Pancreas (tissue), 10 donors: ENCODE results near the gene RAB28. TPM values are rescaled to one million over a fixed set of nuclear protein-coding genes. Genes with fewer than 3 reads are reported as not detected.

Experiments
- ATAC-seq, 4 donors: fragments of 200-7000 bp; cut with Tn5 transposase; one replicate each; pipeline versions ENCODE4 v1.8.0 to v1.9.1; 2020; ENCODE audit warnings: mild to moderate bottlenecking in 4 of 4, moderate library complexity in 4 of 4
- DNase-seq, 6 donors: peaks; one replicate each; pipeline ENCODE4 v3.0.0-alpha.2; 2020
- FAIRE-seq: peaks from 2 replicates; lab custom pipeline; 2012; peaks lifted over from hg19 to GRCh38; lab: Jason Lieb, UNC
- H3K27ac ChIP-seq, 4 donors: fragments of 200-600 bp; sonication (generic); 1 replicate in 3 of 4; 2 replicates in 1 of 4; pipeline versions ENCODE4 v1.5.0 to v1.8.0; 2020
- H3K27me3 ChIP-seq, 4 donors: fragments of 200-600 bp; one replicate each; pipeline ENCODE4 v1.8.0; 2021
- H3K36me3 ChIP-seq, 3 donors: fragments of 200-600 bp; sonication (generic) in 1 of 3; one replicate each; pipeline versions ENCODE4 v1.5.0 to v1.8.0; 2020 to 2021
- H3K4me1 ChIP-seq, 3 donors: fragments of 200-600 bp; one replicate each; pipeline ENCODE4 v1.8.0; 2021
- H3K4me3 ChIP-seq, 4 donors: fragments of 200-600 bp; sonication (generic) in 2 of 4; one replicate each; pipeline versions ENCODE4 v1.5.0 to v1.8.0; 2020 to 2021
- H3K9me3 ChIP-seq, 4 donors: fragments of 200-600 bp; one replicate each; pipeline ENCODE4 v1.8.0; 2021
- CTCF ChIP-seq, 4 donors: fragments of 200-600 bp; sonication (generic) in 3 of 4; IDR thresholded peaks; one replicate each; pipeline versions ENCODE4 v1.5.0 to v1.8.0; 2021; ENCODE audit warnings: antibody characterized with exemption in 4 of 4
- WGBS, 2 donors: extraction: QIAGEN DNeasy Blood & Tissue Kit; methylation state at CpG; one replicate each; pipeline ENCODE4 v1.1.7; 2013; 5-methylcytosine and 5-hydroxymethylcytosine counted together
- intact Hi-C, 3 donors: fragments of 100-400 bp; cut with DNase I; formaldehyde crosslinking; loops; one replicate each; pipeline versions ENCODE4 v1.11.1 to v1.14.2; 2022
- polyA plus RNA-seq, 2 donors: library from polyadenylated mRNA; stranded (reverse); fragments of 200-250 nt; gene quantifications; one replicate each; pipeline ENCODE4 v1.2.3, GENCODE V29; 2013
- total RNA-seq, 6 donors: library from RNA; stranded (reverse); fragmentation: NEBNext Ultra II Directional in 4 of 6; extraction: Animal tissue kit (Norgen Biotek cat#: 25700) in 4 of 6; gene quantifications; one replicate each; pipeline versions ENCODE4 v1.2.1 to v1.2.4, GENCODE V29; 2021 to 2023
- donor health status: healthy with polysubstance abuse.
- donor health status: DM: no; HTN: no; CAD: no; lungs with moderate emphysema.
- donor health status: DM: no; HTN: no; CAD: no.
- donor health status: control.
- donor health status: control.
- donor health status: Bipolar disorder and iron deficiency.
- donor health status: DM: yes; HTN: yes; CAD: no.
- donor health status: DM: no; HTN: no; CAD: no.
- donor health status: DM: no; HTN: no; CAD: no.
- donor health status: DM: yes; HTN: yes; CAD: no.

The RAB28 gene
- total and polyA plus RNA-seq, 8 donors = 2.9 to 10.5 (median 5.4) TPM

- FAIRE-seq = no peak
- intact Hi-C loops = no loop called here
- no peak for TF ChIP-seq CTCF (IDR thresholded peaks at IDR 0.05)
These were observed 27.0 kb upstream of the RAB28 start for GRCh38 chr4:13511101-13511500.

DNA sequence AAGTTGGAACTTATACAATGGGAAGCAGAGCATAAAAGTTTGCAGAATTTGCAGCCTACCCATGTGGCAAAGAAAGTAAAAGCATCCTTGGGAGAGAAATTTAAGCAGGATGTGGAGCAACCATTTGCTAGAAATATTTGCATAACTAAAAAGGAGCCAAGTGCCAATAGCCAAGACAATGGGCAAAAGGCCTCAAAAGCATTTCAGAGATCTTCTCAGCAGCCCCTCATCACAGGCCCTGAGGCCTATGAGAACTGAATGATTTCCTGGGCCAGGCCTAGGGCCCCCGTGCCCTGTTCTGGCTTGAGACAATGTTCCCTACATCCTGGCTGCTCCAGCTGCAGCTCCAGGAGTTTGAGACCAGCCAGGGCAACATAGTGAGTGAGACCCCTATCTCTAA lies 25.3 kb upstream of the RAB28 start:
- ATAC-seq (no peak), DNase-seq (no peak), FAIRE-seq (no peak)
- H3K4me1 ChIP-seq = no peaks in the 10 kb centered on the region
- no peaks in the 10 kb centered on the region for H3K27me3 ChIP-seq
- intact Hi-C loops = no loop called here
- H3K27ac ChIP-seq = no peak overlapping the region
- no peak overlapping the region for H3K4me3 ChIP-seq
- TF ChIP-seq CTCF (IDR thresholded peaks at IDR 0.05) = no peak
- no peaks in the 10 kb centered on the region for H3K36me3 ChIP-seq
- 76 to 82% methylated on average over 1 of the region's 1 CpG for WGBS, 2 donors
- H3K9me3 ChIP-seq = no peaks in the 10 kb centered on the region

More at GRCh38 chr4:13511101-13511500, 27.0 kb upstream of the RAB28 start:
- ATAC-seq = no peak
- Histone ChIP-seq H3K36me3 (no peaks in the 10 kb centered on the region), H3K27me3 (no peaks in the 10 kb centered on the region), H3K4me1 (no peaks in the 10 kb centered on the region), H3K4me3 (no peak overlapping the region), H3K27ac (no peak overlapping the region), H3K9me3 (no peaks in the 10 kb centered on the region)
- DNase-seq = no peak

GRCh38 chr4:13504374-13504773 lies 20.2 kb upstream of the RAB28 start:
- Histone ChIP-seq H3K27ac (no peak overlapping the region), H3K27me3 (no peaks in the 10 kb centered on the region), H3K4me1 (no peaks in the 10 kb centered on the region), H3K9me3 (no peaks in the 10 kb centered on the region), H3K4me3 (no peak overlapping the region), H3K36me3 (no peaks in the 10 kb centered on the region)
- DNase-seq = no peak
- no peak for ATAC-seq
- TF ChIP-seq CTCF (IDR thresholded peaks at IDR 0.05) = no peak
- no peak for FAIRE-seq
- WGBS, 2 donors = 86 to 87% methylated on average over 5 of the region's 5 CpGs
- intact Hi-C loops = no loop called here

DNA sequence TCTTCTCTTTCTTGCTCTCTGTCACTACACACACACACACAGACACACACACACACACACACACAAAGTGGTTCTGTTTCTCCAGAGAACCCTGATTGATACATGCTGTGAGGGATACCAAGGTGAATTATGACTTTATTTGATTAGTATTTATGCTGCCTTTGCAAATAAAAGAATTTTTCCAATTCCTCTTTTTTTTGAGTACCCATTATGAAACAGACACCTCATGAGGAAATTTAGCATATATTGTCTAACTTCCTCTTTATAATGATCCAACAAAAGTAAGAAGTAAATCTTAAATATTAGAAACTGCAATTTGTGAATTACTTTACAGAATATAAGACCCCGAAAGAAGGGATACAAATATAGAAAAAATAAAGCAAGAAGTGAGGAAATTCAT lies 14.3 kb upstream of the RAB28 start:
- no peaks in the 10 kb centered on the region for H3K36me3 ChIP-seq
- no peak for ATAC-seq
- DNase-seq = no peak
- H3K27me3 ChIP-seq = peaks cover 0 to 5% (median 0%) of the 10 kb centered on the region in 4 donors
- H3K4me3 ChIP-seq = no peak overlapping the region
- intact Hi-C loops = no loop called here
- no peaks in the 10 kb centered on the region for H3K9me3 ChIP-seq
- TF ChIP-seq CTCF (IDR thresholded peaks at IDR 0.05) = no peak
- FAIRE-seq = no peak
- 84 to 93% methylated on average over 1 of the region's 1 CpG for WGBS, 2 donors
- H3K27ac ChIP-seq = no peak overlapping the region
- no peaks in the 10 kb centered on the region for H3K4me1 ChIP-seq

DNA sequence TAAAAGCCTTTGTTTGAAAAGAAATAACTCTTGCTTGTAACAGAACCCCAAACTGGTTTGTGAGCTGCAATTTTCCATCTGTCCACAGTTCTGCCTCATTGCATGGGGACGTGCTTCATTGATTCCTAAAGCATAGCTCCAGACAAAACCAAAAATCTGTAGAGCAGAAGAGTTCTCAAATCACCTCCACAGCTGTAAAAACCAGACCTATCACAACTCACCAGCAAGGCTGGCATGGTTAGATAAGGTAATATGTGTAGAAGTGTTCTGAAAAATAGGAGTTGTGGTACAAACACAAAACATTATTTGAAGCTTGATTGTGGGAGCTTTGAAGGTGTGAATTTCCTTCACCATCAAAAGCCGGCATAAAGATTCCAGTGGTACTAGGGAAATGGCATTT lies 12.5 kb upstream of the RAB28 start:
- no peak for TF ChIP-seq CTCF (IDR thresholded peaks at IDR 0.05)
- intact Hi-C loops = no loop called here
- FAIRE-seq = no peak
- H3K9me3 ChIP-seq = no peaks in the 10 kb centered on the region
- no peaks in the 10 kb centered on the region for H3K4me1 ChIP-seq
- ATAC-seq = no peak
- peaks cover 0 to 5% (median 0%) of the 10 kb centered on the region in 4 donors for H3K27me3 ChIP-seq
- H3K36me3 ChIP-seq = no peaks in the 10 kb centered on the region
- WGBS, 2 donors = 49 to 54% methylated on average over 2 of the region's 2 CpGs
- no peak overlapping the region for H3K4me3 ChIP-seq
- no peak overlapping the region for H3K27ac ChIP-seq
- no peak for DNase-seq
